DOHH2 (cell line): ENCODE data around the gene GABRG3.

Source experiments
- EZH2phosphoT487 ChIP-seq: fragments of 200-600 bp; sonication (generic); IDR thresholded peaks from 2 replicates; pipeline ENCODE4 v1.6.1; 2017; ENCODE audit warnings: borderline replicate concordance, mild to moderate bottlenecking, antibody characterized with exemption, low read length, moderate library complexity, mixed read lengths
- TF ChIP-seq, protein P1 (sequence below): fragments of 200-600 bp; sonication (generic); IDR thresholded peaks from one replicate; pipeline ENCODE4 v1.5.1; 2014; ENCODE audit warnings: antibody characterized with exemption, mild to moderate bottlenecking, low read depth, low read length; ENCODE audit not compliant: poor library complexity, severe bottlenecking

DNA sequence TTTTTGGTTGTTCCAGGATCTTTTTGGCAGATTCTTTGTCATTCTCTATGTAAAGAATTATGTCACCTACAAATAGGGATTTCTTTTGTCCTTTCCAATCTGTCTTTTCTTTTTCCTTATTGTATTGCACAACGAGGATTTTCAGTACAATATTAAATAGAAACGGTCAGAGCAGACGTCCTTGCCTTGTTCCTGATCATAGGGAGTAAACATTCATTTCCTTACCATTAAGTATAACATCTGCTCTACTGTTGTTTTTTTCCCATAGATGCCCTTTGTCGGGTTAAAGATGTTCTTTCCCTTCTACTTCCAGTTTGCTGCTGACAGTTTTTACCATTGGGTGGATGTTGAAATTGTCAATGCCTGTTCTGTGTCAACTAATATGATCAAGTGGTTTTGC is 599.8 kb downstream of the GABRG3 start:
- TF ChIP-seq, protein P1, sequence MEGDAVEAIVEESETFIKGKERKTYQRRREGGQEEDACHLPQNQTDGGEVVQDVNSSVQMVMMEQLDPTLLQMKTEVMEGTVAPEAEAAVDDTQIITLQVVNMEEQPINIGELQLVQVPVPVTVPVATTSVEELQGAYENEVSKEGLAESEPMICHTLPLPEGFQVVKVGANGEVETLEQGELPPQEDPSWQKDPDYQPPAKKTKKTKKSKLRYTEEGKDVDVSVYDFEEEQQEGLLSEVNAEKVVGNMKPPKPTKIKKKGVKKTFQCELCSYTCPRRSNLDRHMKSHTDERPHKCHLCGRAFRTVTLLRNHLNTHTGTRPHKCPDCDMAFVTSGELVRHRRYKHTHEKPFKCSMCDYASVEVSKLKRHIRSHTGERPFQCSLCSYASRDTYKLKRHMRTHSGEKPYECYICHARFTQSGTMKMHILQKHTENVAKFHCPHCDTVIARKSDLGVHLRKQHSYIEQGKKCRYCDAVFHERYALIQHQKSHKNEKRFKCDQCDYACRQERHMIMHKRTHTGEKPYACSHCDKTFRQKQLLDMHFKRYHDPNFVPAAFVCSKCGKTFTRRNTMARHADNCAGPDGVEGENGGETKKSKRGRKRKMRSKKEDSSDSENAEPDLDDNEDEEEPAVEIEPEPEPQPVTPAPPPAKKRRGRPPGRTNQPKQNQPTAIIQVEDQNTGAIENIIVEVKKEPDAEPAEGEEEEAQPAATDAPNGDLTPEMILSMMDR: no peak
- no peak for TF ChIP-seq EZH2phosphoT487
